ENCODE results near the gene NOC4L.

Gene NOC4L

GRCh38 chr12:132197581-132198354 lies 53.5 kb downstream of the NOC4L start:
- DNase-seq (ENCODE audit: low spot score) = no peak

DNA sequence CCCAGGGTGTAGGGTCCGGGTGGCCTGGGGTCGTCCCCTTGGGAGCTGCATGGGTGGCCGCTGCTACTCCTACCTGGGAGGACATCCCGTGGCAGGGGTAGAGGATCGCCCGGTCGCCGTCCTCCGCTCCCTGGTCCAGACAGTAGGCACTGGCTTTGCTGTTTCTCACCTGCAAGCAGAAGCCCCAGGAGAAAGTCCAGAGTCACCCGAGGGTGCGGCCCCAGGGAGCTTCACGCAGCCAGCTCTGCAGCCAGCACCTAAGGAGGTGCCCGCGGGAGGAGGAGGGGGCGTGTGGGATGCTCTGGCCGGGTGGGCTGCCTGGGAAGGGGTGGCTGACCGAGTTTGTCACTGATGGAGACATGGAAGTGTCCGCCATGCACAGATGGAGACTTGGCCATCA lies 54.8 kb downstream of the NOC4L start:
- no peak for DNase-seq (ENCODE audit: low spot score)

DNA sequence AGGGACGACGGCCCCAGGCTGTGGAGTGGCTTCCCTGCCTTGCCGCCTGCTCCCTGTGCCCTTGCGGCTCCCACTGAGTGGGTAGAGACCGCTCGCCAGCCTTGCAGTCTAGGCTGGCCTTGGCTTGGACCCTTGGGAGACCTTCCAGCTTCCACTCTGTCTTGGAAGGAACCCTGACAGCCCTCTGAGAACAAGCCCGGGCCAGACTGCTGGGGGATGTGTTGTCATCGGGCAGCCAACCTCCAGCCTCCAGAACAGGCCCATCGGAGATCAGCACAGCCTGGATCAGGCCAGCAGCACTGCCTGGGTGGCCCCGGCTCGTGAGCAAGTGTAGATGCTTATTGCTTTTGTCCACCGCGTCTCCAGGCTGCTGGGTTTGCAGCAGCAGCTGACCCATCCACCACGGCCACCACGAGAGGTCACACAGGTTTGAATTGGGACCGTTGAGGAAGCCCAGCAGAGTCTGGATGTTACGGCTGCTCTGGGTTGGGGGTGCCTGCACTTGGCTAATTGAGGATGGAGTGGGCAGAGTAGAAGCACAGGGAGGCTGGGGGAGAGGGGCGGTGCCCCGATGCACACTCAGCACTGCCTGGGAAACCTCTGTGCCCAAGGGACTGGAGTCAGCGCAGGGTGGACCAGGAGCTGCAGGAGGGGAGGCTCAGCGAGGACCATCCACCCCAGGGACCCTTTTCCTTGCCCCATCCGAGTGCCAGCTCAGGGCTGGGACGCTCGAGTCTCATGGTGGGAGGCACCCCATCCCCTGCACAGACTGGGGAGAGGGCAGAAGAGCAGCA lies 55.5 kb downstream of the NOC4L start:
- DNase-seq (ENCODE audit: low spot score) = no peak

GRCh38 chr12:132200800-132201199 lies 56.5 kb downstream of the NOC4L start:
- DNase-seq (ENCODE audit: low spot score) = no peak

GRCh38 chr12:132201391-132202120 lies 57.3 kb downstream of the NOC4L start:
- no peak for DNase-seq (ENCODE audit: low spot score)
